H9 (cell line): Measurements from ENCODE around the gene AXIN1. TPM values are rescaled to one million over a fixed set of nuclear protein-coding genes. Genes with fewer than 3 reads are reported as not detected.

Experiments
- DNase-seq: peaks from one replicate; pipeline ENCODE4 v3.0.0-alpha.2; 2017
- H2AFZ ChIP-seq: one replicate; pipeline ENCODE4 v1.6.1; 2013; ENCODE audit warnings: mild to moderate bottlenecking, low read length, control low read depth, moderate library complexity
- H2AK5ac ChIP-seq: 2 replicates; pipeline ENCODE4 v1.6.1; 2013; ENCODE audit warnings: low read length, control low read depth, mixed read lengths; ENCODE audit not compliant: insufficient read length
- H2BK120ac ChIP-seq: one replicate; pipeline ENCODE4 v1.6.1; 2013; ENCODE audit warnings: low read depth, mild to moderate bottlenecking, low read length, control low read depth, inconsistent platforms; ENCODE audit not compliant: poor library complexity, severe bottlenecking
- H2BK12ac ChIP-seq: 2 replicates; pipeline ENCODE4 v1.6.1; 2013; ENCODE audit warnings: low read length, control low read depth, mixed read lengths, low read depth; ENCODE audit not compliant: insufficient read length
- H2BK15ac ChIP-seq: 2 replicates; pipeline ENCODE4 v1.6.1; 2013; ENCODE audit warnings: low read depth, low read length, control low read depth
- H2BK20ac ChIP-seq: one replicate; pipeline ENCODE4 v1.6.1; 2013; ENCODE audit warnings: low read depth, mild to moderate bottlenecking, low read length, control low read depth, inconsistent platforms; ENCODE audit not compliant: poor library complexity, severe bottlenecking
- H2BK5ac ChIP-seq: 2 replicates; pipeline ENCODE4 v1.6.1; 2013; ENCODE audit warnings: low read length, control low read depth, mixed read lengths; ENCODE audit not compliant: insufficient read length
- H3K14ac ChIP-seq: 2 replicates; pipeline ENCODE4 v1.6.1; 2013; ENCODE audit warnings: low read length, control low read depth; ENCODE audit not compliant: insufficient read depth
- H3K18ac ChIP-seq: 2 replicates; pipeline ENCODE4 v1.6.1; 2013; ENCODE audit warnings: low read depth, mild to moderate bottlenecking, mixed read lengths, low read length, control low read depth; ENCODE audit not compliant: insufficient read length
- H3K23ac ChIP-seq: 2 replicates; pipeline ENCODE4 v1.6.1; 2013; ENCODE audit warnings: low read length, control low read depth, mixed read lengths, low read depth; ENCODE audit not compliant: insufficient read length
- H3K23me2 ChIP-seq: 2 replicates; pipeline ENCODE4 v1.6.1; 2013; ENCODE audit warnings: low read depth, mild to moderate bottlenecking, mixed read lengths, low read length, control low read depth; ENCODE audit not compliant: insufficient read length, poor library complexity, severe bottlenecking
- H3K27ac ChIP-seq: 2 replicates; pipeline ENCODE4 v1.5.1; 2013; ENCODE audit warnings: low read length, control low read depth, mixed read lengths, low read depth; ENCODE audit not compliant: insufficient read length
- H3K27me3 ChIP-seq: 2 replicates; pipeline ENCODE4 v1.6.1; 2013; ENCODE audit warnings: low read length, control low read depth, inconsistent platforms; ENCODE audit not compliant: insufficient read depth
- H3K4ac ChIP-seq: 2 replicates; pipeline ENCODE4 v1.6.1; 2013; ENCODE audit warnings: low read depth, mild to moderate bottlenecking, control low read depth, inconsistent platforms, low read length, moderate library complexity
- H3K4me1 ChIP-seq: 2 replicates; pipeline ENCODE4 v1.6.1; 2013; ENCODE audit warnings: low read length, control low read depth, inconsistent platforms; ENCODE audit not compliant: insufficient read depth
- H3K4me2 ChIP-seq: 2 replicates; pipeline ENCODE4 v1.6.1; 2013; ENCODE audit warnings: low read length, control low read depth, mixed read lengths; ENCODE audit not compliant: insufficient read length, insufficient read depth
- H3K56ac ChIP-seq: 2 replicates; pipeline ENCODE4 v1.6.1; 2013; ENCODE audit warnings: low read depth, mild to moderate bottlenecking, mixed read lengths, low read length, control low read depth; ENCODE audit not compliant: insufficient read length
- H3K79me1 ChIP-seq: 2 replicates; pipeline ENCODE4 v1.6.1; 2013; ENCODE audit warnings: low read depth, mild to moderate bottlenecking, moderate library complexity, low read length, control low read depth, inconsistent platforms; ENCODE audit not compliant: insufficient read depth, poor library complexity, severe bottlenecking
- H3K79me2 ChIP-seq: 2 replicates; pipeline ENCODE4 v1.6.1; 2013; ENCODE audit warnings: low read length, control low read depth, inconsistent platforms; ENCODE audit not compliant: insufficient read depth
- H3K9ac ChIP-seq: 2 replicates; pipeline ENCODE4 v1.6.1; 2013; ENCODE audit warnings: low read length, control low read depth, mixed read lengths; ENCODE audit not compliant: insufficient read length; ENCODE audit errors: extremely low read depth
- H3K9me3 ChIP-seq: one replicate; pipeline ENCODE4 v1.6.1; 2013; ENCODE audit warnings: low read depth, low read length, inconsistent platforms; ENCODE audit not compliant: control insufficient read depth
- H3T11ph ChIP-seq: one replicate; pipeline ENCODE4 v1.6.1; 2013; ENCODE audit warnings: mild to moderate bottlenecking, low read length, control low read depth, inconsistent platforms
- H4K20me1 ChIP-seq: one replicate; pipeline ENCODE4 v1.6.1; 2013; ENCODE audit not compliant: control insufficient read depth, insufficient read length, insufficient read depth
- H4K5ac ChIP-seq: 2 replicates; pipeline ENCODE4 v1.6.1; 2013; ENCODE audit warnings: low read depth, mild to moderate bottlenecking, mixed read lengths, low read length, control low read depth; ENCODE audit not compliant: insufficient read length
- H4K8ac ChIP-seq: replicated peaks from 2 replicates; pipeline ENCODE4 v1.6.1; 2013; ENCODE audit warnings: low read length, control low read depth, mixed read lengths, low read depth; ENCODE audit not compliant: insufficient read length
- H4K91ac ChIP-seq: 2 replicates; pipeline ENCODE4 v1.6.1; 2013; ENCODE audit warnings: low read depth, mild to moderate bottlenecking, moderate library complexity, mixed read lengths, low read length, control low read depth; ENCODE audit not compliant: insufficient read length
- H3K27ac Mint-ChIP-seq, 3 experiments: 2 replicates in 2 of 3; 3 replicates in 1 of 3; pipeline ENCODE4 v1.8.0; 2020 to 2021; ENCODE audit warnings: mixed read lengths in 3 of 3, mild to moderate bottlenecking in 1 of 3, moderate library complexity in 1 of 3
- H3K27me3 Mint-ChIP-seq: 2 replicates; pipeline ENCODE4 v1.8.0; 2021; ENCODE audit warnings: low read depth, mild to moderate bottlenecking, moderate library complexity, mixed read lengths
- H3K36me3 Mint-ChIP-seq, 3 experiments: 2 replicates in 2 of 3; 3 replicates in 1 of 3; pipeline ENCODE4 v1.8.0; 2020 to 2021; ENCODE audit warnings: low read depth in 3 of 3, mixed read lengths in 3 of 3; ENCODE audit not compliant: insufficient read depth in 1 of 3
- H3K4me1 Mint-ChIP-seq, 2 experiments: 2 replicates each; pipeline ENCODE4 v1.8.0; 2020; ENCODE audit warnings: mixed read lengths in 2 of 2
- H3K4me3 Mint-ChIP-seq, 2 experiments: 2 replicates in 1 of 2; 3 replicates in 1 of 2; pipeline ENCODE4 v1.8.0; 2020 to 2021; ENCODE audit warnings: mild to moderate bottlenecking in 2 of 2, mixed read lengths in 2 of 2, moderate library complexity in 1 of 2
- H3K9me3 Mint-ChIP-seq, 2 experiments: 2 replicates in 1 of 2; 3 replicates in 1 of 2; pipeline ENCODE4 v1.8.0; 2020; ENCODE audit warnings: mild to moderate bottlenecking in 2 of 2, mixed read lengths in 2 of 2, moderate library complexity in 1 of 2
- WGBS: extraction: QIAGEN DNeasy Blood & Tissue Kit; methylation state at CpG from one replicate; pipeline ENCODE4 v1.1.7; 2013; ENCODE audit warnings: missing lambda C conversion rate, low lambda C conversion rate, mixed read lengths; ENCODE audit not compliant: insufficient read length; ENCODE audit errors: extremely low coverage; 5-methylcytosine and 5-hydroxymethylcytosine counted together
- total RNA-seq: library from RNA; stranded (reverse); gene quantifications from 2 replicates; pipeline ENCODE4 v1.2.1, GENCODE V29; 2021
- TF ChIP-seq, protein P1 (sequence below): fragments of 200-600 bp; sonication (generic); conservative IDR thresholded peaks from 3 replicates; pipeline ENCODE4 v1.8.0; 2021; ENCODE audit warnings: antibody characterized with exemption, mild to moderate bottlenecking

The AXIN1 gene
- total RNA-seq, 1 experiment from 2014 or later, result 50.9 TPM

DNA sequence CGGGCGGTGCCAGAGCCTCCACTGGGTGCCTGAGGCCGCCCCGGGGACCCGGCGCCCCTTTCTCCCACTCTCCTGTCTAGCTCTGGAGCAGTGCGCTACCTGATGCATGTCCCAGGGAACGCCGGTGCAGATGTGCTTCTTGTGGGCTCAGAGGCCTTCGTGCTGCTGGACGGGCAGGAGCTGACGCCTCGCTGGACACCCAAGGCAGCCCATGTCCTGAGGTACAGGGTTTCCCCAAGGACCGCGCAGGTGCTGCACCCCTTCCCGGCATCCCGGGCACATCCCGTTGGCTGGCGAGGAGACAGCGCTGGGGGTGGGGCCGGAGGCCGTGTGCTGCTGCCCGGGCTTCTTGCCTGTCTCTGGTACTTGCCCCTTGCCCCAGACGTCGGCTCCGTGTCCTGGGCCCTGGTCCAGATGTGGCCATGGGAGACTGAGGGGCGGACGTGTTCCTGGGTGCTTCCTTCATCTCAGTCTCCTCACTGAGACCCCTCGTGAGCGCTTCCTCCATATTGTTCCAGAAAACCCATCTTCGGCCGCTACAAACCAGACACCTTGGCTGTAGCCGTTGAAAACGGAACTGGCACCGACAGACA is 89.2 kb downstream of the AXIN1 start:
- Histone ChIP-seq H4K5ac (no peak overlapping the region), H2BK20ac (no peak overlapping the region), H3T11ph (no peak overlapping the region), H3K27ac (no peak overlapping the region), H3K27me3 (no peaks in the 10 kb centered on the region), H3K4ac (no peak overlapping the region), H3K14ac (no peak overlapping the region), H2AFZ (no peak overlapping the region), H3K56ac (no peak overlapping the region), H4K8ac (no peak overlapping the region), H2BK5ac (no peak overlapping the region), H2BK12ac (no peak overlapping the region), H3K79me1 (no peaks in the 10 kb centered on the region), H3K9ac (no peak overlapping the region), H3K23ac (no peak overlapping the region), H3K79me2 (no peaks in the 10 kb centered on the region), H2AK5ac (no peak overlapping the region), H4K91ac (no peak overlapping the region), H3K9me3 (no peaks in the 10 kb centered on the region), H3K23me2 (no peaks in the 10 kb centered on the region), H4K20me1 (no peaks in the 10 kb centered on the region), H3K4me1 (no peaks in the 10 kb centered on the region), H3K4me2 (no peak overlapping the region), H2BK120ac (no peak overlapping the region), H3K18ac (no peak overlapping the region), H2BK15ac (no peak overlapping the region)
- DNase-seq, result no peak
- no CpG with 5 or more reads among the region's 35 CpGs for WGBS
- H3K4me1 Mint-ChIP-seq, result peaks cover 0 to 5% of the 10 kb centered on the region in 2 experiments; a peak in 1 of 4 replicates
- no peaks in the 10 kb centered on the region for H3K9me3 Mint-ChIP-seq
- H3K4me3 Mint-ChIP-seq, result no peak overlapping the region
- TF ChIP-seq, protein P1, sequence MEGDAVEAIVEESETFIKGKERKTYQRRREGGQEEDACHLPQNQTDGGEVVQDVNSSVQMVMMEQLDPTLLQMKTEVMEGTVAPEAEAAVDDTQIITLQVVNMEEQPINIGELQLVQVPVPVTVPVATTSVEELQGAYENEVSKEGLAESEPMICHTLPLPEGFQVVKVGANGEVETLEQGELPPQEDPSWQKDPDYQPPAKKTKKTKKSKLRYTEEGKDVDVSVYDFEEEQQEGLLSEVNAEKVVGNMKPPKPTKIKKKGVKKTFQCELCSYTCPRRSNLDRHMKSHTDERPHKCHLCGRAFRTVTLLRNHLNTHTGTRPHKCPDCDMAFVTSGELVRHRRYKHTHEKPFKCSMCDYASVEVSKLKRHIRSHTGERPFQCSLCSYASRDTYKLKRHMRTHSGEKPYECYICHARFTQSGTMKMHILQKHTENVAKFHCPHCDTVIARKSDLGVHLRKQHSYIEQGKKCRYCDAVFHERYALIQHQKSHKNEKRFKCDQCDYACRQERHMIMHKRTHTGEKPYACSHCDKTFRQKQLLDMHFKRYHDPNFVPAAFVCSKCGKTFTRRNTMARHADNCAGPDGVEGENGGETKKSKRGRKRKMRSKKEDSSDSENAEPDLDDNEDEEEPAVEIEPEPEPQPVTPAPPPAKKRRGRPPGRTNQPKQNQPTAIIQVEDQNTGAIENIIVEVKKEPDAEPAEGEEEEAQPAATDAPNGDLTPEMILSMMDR, result no peak
- no peak overlapping the region for H3K27ac Mint-ChIP-seq
- H3K27me3 Mint-ChIP-seq, result no peaks in the 10 kb centered on the region
- peaks cover 11 to 46% (median 20%) of the 10 kb centered on the region in 3 experiments; a peak in 6 of 7 replicates for H3K36me3 Mint-ChIP-seq
